ENCODE data around the gene NLGN3. TPM values are rescaled to one million over a fixed set of nuclear protein-coding genes. Genes with fewer than 3 reads are reported as not detected.

Gene NLGN3
- total and polyA plus RNA-seq, 2 of the 8 experiments (the other 6 are each of a cell fraction or from before 2014, with no cell fraction given): 12.0 to 14.8 TPM

DNA sequence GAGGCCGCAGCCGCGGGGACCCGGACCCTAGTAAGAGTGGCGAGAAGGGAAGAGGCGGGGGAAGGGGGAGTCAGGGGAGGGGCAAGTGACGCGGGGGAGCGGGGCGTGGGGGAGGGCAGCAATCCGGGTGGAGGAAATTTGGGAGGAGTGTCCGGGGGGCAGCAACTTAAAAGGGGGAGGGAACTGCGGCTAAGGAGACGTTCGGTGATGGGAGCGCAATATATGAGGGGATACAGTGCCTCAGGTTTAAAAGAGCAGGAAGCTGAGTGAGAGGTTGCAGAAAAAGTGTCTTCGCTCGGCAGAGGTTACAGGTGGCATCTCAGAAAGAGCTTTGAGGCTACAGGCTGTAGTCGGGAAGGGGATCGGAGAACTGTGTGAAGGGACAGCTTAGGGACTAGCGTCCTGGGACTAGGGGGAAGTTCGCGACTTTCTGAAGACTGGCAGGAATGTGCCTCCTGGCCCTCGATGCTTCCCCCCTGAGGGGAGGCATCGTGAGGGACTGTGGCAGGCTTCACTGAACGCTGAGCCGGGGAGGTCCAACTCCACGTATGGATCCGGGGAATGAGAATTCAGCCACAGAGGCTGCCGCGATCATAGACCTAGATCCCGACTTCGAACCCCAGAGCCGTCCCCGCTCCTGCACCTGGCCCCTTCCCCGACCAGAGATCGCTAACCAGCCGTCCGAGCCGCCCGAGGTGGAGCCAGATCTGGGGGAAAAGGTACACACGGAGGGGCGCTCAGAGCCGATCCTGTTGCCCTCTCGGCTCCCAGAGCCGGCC, 48.5 kb upstream of the NLGN3 start:
- Histone ChIP-seq H3K9me3 (ENCODE audit: insufficient read depth in 2 of 2, low read depth in 1 of 2, low read length in 1 of 2) (no peaks in the 10 kb centered on the region), H3K79me1 (ENCODE audit: low read depth, low read length) (no peaks in the 10 kb centered on the region; the same call in 1 of the 2 replicates), H3K4ac (replicated peaks; ENCODE audit: insufficient read length, low read depth, low read length) (no peak overlapping the region), H4K20me1 (replicated peaks in 1 of 2; ENCODE audit: control insufficient read depth in 1 of 2, insufficient read depth in 2 of 2, low read length in 2 of 2) (peaks cover 0 to 2% of the 10 kb centered on the region in 2 experiments), H3K79me2 (ENCODE audit: control insufficient read depth in 1 of 2, insufficient read depth in 2 of 2, low read length in 2 of 2) (peaks cover 0 to 8% of the 10 kb centered on the region in 2 experiments; a peak in 2 of 4 replicates), H2BK120ac (replicated peaks; ENCODE audit: low read depth, low read length) (no peak overlapping the region), H3K4me3 (ENCODE audit: extremely low read depth in 1 of 4, insufficient read depth in 2 of 4, low read depth in 3 of 4, low read length in 4 of 4) (peak overlapping the region; percentile 68 to 78 (median 73)), H3K27me3 (replicated peaks in 1 of 4; ENCODE audit: control insufficient read depth in 3 of 4, extremely low read depth in 1 of 4, insufficient read depth in 3 of 4, low read length in 3 of 4) (peaks cover 0 to 5% (median 0%) of the 10 kb centered on the region in 4 experiments; a peak in 1 of 7 replicates), H2BK12ac (ENCODE audit: low read depth, low read length) (no peak overlapping the region), H4K91ac (replicated peaks; ENCODE audit: insufficient read length, low read length) (no peak overlapping the region), H2AK5ac (ENCODE audit: low read depth, low read length) (no peak overlapping the region), H3K18ac (ENCODE audit: extremely low read depth, low read length) (peak overlapping the region; percentile 60), H4K5ac (ENCODE audit: insufficient read length, low read depth, low read length) (no peak overlapping the region), H3K27ac (ENCODE audit: low read depth, low read length) (peak overlapping the region; percentile 34; the same call in 1 of the 2 replicates), H4K8ac (ENCODE audit: extremely low read depth, insufficient read depth, low read length) (no peak overlapping the region; the same call in 1 of the 2 replicates), H3K23me2 (ENCODE audit: low read depth, low read length) (peaks cover 8% of the 10 kb centered on the region), H3K36me3 (ENCODE audit: control insufficient read depth in 2 of 4, insufficient read depth in 4 of 4, low read length in 3 of 4) (no peaks in the 10 kb centered on the region), H2BK15ac (ENCODE audit: low read length) (no peak overlapping the region), H3K9ac (replicated peaks in 1 of 4; ENCODE audit: extremely low read depth in 1 of 4, low read depth in 3 of 4, low read length in 3 of 4) (peak overlapping the region; percentile 20 to 43 (median 34); a peak in 6 of 7 replicates), H2BK20ac (ENCODE audit: low read length) (no peak overlapping the region), H3K23ac (ENCODE audit: insufficient read length) (no peak overlapping the region), H2AFZ (ENCODE audit: low read length) (no peak overlapping the region), H3K4me1 (replicated peaks in 1 of 4; ENCODE audit: control insufficient read depth in 3 of 4, insufficient read depth in 4 of 4, low read length in 3 of 4) (peaks cover 7 to 19% (median 13%) of the 10 kb centered on the region in 4 experiments), H2BK5ac (ENCODE audit: low read depth, low read length) (no peak overlapping the region), H3K56ac (replicated peaks; ENCODE audit: insufficient read length, low read depth, low read length) (no peak overlapping the region), H3K4me2 (ENCODE audit: insufficient read depth in 1 of 2, low read depth in 2 of 2, low read length in 2 of 2) (peak overlapping the region; percentile 80 to 95), H3K14ac (ENCODE audit: insufficient read length) (no peak overlapping the region)
- FAIRE-seq: no peak
- 4% methylated on average over 9 of the region's 46 CpGs; no CpG with 5 or more reads in 1 of the 2 experiments for WGBS, 2 experiments (ENCODE audit: extremely low coverage in 1 of 2, insufficient coverage in 1 of 2, insufficient read length in 1 of 2, insufficient replicate concordance in 2 of 2, low coverage in 1 of 2, low lambda C conversion rate in 2 of 2, missing lambda C conversion rate in 1 of 2)
- ChIA-PET CTCF (ENCODE audit: partially characterized antibody) (interaction anchor here (1.6 kb wide), 1 partner anchor 32 kb away, joined by 5 read pairs; no protein-coding TSS in a partner anchor), POLR2A (ENCODE audit: partially characterized antibody) (interaction anchor here (0.6 to 1.4 kb wide), 5 partner anchors 8 to 127 kb away, joined by 3 to 4 read pairs (median 3); partner anchors contain the start of gene MED12)
- no peak for DNase-seq (ENCODE audit: low read depth in 1 of 2, low spot score in 2 of 2)
- TF ChIP-seq JUN (IDR thresholded peaks at IDR 0.05; ENCODE audit: low read depth, low read length) (no peak), GTF2F1 (IDR thresholded peaks at IDR 0.05; ENCODE audit: borderline replicate concordance, low read depth, low read length) (no peak), SRF (IDR thresholded peaks at IDR 0.05; ENCODE audit: low read depth, low read length) (no peak)
